Hair follicular keratinocyte (primary cell): ENCODE data around the gene NBEA. TPM values are rescaled to one million over a fixed set of nuclear protein-coding genes. Genes with fewer than 3 reads are reported as not detected.

Experiments
- total RNA-seq: library from RNA; depleted of rRNA; stranded (reverse); fragments of >200 nt; gene quantifications from 2 replicates; pipeline ENCODE4 v1.2.3, GENCODE V29; 2015

The NBEA gene
- 0.08 TPM in 2 replicates for total RNA-seq

GRCh38 chr13:34941835-34942731 lies at the start of gene NBEA:
Gene NBEA, plus strand, starts transcription at chr13:34942270. Its CDS starts 551 bp downstream, at chr13:34942821.

GRCh38 chr13:35475960-35476943 lies 534.2 kb downstream of the NBEA start, which contains the start of gene MAB21L1:
Gene MAB21L1, minus strand, starts transcription at chr13:35476689. Its CDS starts 551 bp downstream, at chr13:35476138.

